Measurements from ENCODE around the gene SLC9A7. TPM values are rescaled to one million over a fixed set of nuclear protein-coding genes. Genes with fewer than 3 reads are reported as not detected.
A peak's percentile ranks its signal among the peaks of the same experiment; 100 is the strongest.
"Not testable (repeated sequence)": the region's sequence is repeated elsewhere in the genome, so short reads cannot be mapped to it uniquely, and the experiment has no call there.

SLC9A7 gene
- total and polyA plus RNA-seq, 2 donors from 2014 or later: 2.4 to 16.1 TPM

DNA sequence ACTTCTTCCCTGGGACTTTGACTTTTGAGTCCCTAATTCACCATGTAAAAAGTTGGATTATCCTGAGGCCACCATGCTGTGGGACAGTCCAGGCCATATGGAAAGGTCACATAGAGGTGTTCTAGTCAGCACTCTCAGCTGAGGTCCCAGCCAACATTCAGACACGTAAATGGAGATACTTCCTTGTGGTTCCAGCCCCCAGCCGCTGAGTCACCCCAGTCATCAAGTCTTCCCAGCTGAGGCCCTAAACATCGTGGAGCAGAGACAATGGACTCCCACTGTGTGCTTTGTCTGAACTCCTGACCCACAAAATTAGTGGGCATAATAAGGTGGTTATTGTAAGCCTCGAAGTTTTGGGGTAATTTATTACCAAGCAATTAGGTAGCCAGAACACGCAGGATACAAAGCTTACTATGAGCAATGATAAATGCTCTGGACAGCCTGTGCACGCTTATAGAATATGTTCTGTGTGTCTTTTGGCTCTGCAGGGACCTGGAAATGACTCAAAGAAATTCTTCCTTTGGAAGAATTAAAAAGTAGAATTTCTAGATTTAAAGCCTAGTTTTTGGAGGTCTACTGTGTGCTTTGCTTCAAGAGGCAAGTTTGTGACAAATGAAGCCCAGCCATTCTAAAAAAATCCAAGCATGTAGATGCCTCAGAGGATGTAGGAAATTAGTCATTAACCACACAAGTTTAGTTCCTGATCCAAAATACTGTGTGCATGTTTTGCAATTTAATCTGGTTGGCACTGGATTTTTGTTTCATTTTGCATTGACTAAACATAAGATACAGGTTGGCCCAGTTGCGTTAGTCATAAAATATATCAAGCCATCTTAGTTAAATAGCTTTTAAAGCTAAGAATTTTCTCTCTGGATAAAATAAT lies 33.2 kb upstream of the SLC9A7 start:
- Histone ChIP-seq H3K4me3 (ENCODE audit: low read length in 3 of 3) (no peak overlapping the region), H3K4me1 (ENCODE audit: control insufficient read depth in 2 of 3, insufficient read depth in 2 of 3, low read depth in 1 of 3, low read length in 3 of 3) (no peaks in the 10 kb centered on the region), H3K9me3 (ENCODE audit: control insufficient read depth in 2 of 3, insufficient read depth in 1 of 3, low read length in 3 of 3) (no peaks in the 10 kb centered on the region), H3K27ac (ENCODE audit: low read depth in 2 of 2, low read length in 2 of 2) (peak overlapping the region in 1 of 2 donors; percentile 1), H3K27me3 (ENCODE audit: control insufficient read depth, insufficient read depth, low read length) (no peaks in the 10 kb centered on the region), H3K36me3 (ENCODE audit: control insufficient read depth in 2 of 3, insufficient read depth in 3 of 3, low read length in 3 of 3) (no peaks in the 10 kb centered on the region), H3K9ac (ENCODE audit: low read length in 3 of 3) (no peak overlapping the region)
- intact Hi-C loops (cut with DNase I): no loop called here
- TF ChIP-seq, protein P1, sequence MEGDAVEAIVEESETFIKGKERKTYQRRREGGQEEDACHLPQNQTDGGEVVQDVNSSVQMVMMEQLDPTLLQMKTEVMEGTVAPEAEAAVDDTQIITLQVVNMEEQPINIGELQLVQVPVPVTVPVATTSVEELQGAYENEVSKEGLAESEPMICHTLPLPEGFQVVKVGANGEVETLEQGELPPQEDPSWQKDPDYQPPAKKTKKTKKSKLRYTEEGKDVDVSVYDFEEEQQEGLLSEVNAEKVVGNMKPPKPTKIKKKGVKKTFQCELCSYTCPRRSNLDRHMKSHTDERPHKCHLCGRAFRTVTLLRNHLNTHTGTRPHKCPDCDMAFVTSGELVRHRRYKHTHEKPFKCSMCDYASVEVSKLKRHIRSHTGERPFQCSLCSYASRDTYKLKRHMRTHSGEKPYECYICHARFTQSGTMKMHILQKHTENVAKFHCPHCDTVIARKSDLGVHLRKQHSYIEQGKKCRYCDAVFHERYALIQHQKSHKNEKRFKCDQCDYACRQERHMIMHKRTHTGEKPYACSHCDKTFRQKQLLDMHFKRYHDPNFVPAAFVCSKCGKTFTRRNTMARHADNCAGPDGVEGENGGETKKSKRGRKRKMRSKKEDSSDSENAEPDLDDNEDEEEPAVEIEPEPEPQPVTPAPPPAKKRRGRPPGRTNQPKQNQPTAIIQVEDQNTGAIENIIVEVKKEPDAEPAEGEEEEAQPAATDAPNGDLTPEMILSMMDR (IDR thresholded peaks at IDR 0.05; ENCODE audit: borderline replicate concordance, extremely low read depth, insufficient read depth): no peak
- DNase-seq (peak in 3 of 5 donors; percentile 9 to 73 (median 35)), FAIRE-seq (peak; percentile 46)

DNA sequence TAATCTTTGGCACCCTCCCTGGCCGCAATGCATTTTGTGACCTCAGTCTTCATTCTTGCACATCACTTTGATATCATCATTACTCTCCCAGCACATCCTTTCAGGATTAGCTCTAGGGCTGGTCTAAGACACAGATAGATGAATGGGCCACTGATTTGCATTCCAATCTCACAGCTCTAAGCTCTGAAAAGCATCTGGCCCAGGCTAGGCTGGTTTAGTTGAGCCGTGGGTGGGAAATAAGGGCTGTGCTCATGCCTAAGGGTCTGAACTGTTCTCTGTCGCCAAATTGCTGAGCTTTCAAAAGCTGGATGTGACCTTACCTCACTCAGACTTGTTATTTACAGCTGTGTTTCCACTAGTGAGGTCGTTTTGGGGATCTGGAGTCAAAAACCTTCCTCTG lies 30.0 kb upstream of the SLC9A7 start:
- no peak overlapping the region for H3K9ac ChIP-seq (ENCODE audit: low read length in 3 of 3)
- no peak overlapping the region for H3K27ac ChIP-seq (ENCODE audit: low read depth in 2 of 2, low read length in 2 of 2)
- intact Hi-C loops (cut with DNase I): no loop called here
- no peaks in the 10 kb centered on the region for H3K9me3 ChIP-seq (ENCODE audit: control insufficient read depth in 2 of 3, insufficient read depth in 1 of 3, low read length in 3 of 3)
- no peak overlapping the region for H3K4me3 ChIP-seq (ENCODE audit: low read length in 3 of 3)
- H3K4me1 ChIP-seq (ENCODE audit: control insufficient read depth in 2 of 3, insufficient read depth in 2 of 3, low read depth in 1 of 3, low read length in 3 of 3): no peaks in the 10 kb centered on the region
- no peaks in the 10 kb centered on the region for H3K36me3 ChIP-seq (ENCODE audit: control insufficient read depth in 2 of 3, insufficient read depth in 3 of 3, low read length in 3 of 3)
- no peaks in the 10 kb centered on the region for H3K27me3 ChIP-seq (ENCODE audit: control insufficient read depth, insufficient read depth, low read length)
- TF ChIP-seq, protein P1 (IDR thresholded peaks at IDR 0.05; ENCODE audit: borderline replicate concordance, extremely low read depth, insufficient read depth): no peak
- no peak for DNase-seq
- no peak for FAIRE-seq

DNA sequence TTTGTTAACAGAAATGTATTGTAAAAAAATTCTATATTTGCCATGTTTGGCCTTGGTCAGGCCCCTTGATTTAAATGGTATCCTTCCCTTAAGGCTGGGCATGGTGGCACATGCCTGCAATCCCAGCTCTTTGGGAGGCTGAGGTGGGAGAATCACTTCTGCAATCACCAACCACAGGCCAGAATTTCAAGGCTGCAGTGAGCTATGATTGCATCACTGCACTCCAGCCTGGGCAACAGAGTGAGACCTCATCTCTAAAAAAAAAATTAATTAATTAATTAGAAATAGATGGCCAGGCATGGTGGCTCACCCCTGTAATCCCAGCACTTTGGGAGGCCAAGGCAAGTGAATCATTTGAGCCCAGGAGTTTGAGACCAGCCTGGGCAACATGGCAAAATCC lies 25.5 kb upstream of the SLC9A7 start:
- intact Hi-C loops (cut with DNase I); H3K27ac ChIP-seq (ENCODE audit: low read depth in 2 of 2, low read length in 2 of 2); DNase-seq; H3K36me3 ChIP-seq (ENCODE audit: control insufficient read depth in 2 of 3, insufficient read depth in 3 of 3, low read length in 3 of 3); H3K4me1 ChIP-seq (ENCODE audit: control insufficient read depth in 2 of 3, insufficient read depth in 2 of 3, low read depth in 1 of 3, low read length in 3 of 3); H3K27me3 ChIP-seq (ENCODE audit: control insufficient read depth, insufficient read depth, low read length); H3K9ac ChIP-seq (ENCODE audit: low read length in 3 of 3); FAIRE-seq; H3K4me3 ChIP-seq (ENCODE audit: low read length in 3 of 3); H3K9me3 ChIP-seq (ENCODE audit: control insufficient read depth in 2 of 3, insufficient read depth in 1 of 3, low read length in 3 of 3): not testable (repeated sequence)

DNA sequence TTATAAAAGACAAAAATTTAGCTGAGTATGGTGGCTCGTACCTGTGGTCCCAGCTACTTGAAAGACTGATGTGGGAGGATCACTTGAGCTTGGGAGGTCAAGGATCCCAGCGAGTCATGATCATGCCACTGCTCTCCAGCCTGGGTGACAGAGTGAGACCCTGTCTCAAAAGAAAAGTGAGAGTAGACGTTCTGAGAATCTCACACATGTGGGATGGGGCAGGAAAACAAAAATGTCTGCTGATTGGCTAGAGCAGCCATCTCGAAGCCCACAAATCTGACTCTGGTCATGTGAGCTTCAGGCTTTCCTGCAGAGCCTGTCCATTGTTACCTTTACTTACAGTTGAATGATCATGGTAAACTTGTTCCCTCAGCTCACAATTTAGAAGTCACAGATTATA lies 23.1 kb upstream of the SLC9A7 start:
- no peaks in the 10 kb centered on the region for H3K27me3 ChIP-seq (ENCODE audit: control insufficient read depth, insufficient read depth, low read length)
- no peaks in the 10 kb centered on the region for H3K4me1 ChIP-seq (ENCODE audit: control insufficient read depth in 2 of 3, insufficient read depth in 2 of 3, low read depth in 1 of 3, low read length in 3 of 3)
- H3K9me3 ChIP-seq (ENCODE audit: control insufficient read depth in 2 of 3, insufficient read depth in 1 of 3, low read length in 3 of 3): no peaks in the 10 kb centered on the region
- H3K36me3 ChIP-seq (ENCODE audit: control insufficient read depth in 2 of 3, insufficient read depth in 3 of 3, low read length in 3 of 3): no peaks in the 10 kb centered on the region
- TF ChIP-seq, protein P1 (IDR thresholded peaks at IDR 0.05; ENCODE audit: borderline replicate concordance, extremely low read depth, insufficient read depth): no peak
- DNase-seq (no peak), FAIRE-seq (no peak)
- intact Hi-C loops (cut with DNase I): no loop called here
- H3K4me3 ChIP-seq (ENCODE audit: low read length in 3 of 3): no peak overlapping the region
- no peak overlapping the region for H3K9ac ChIP-seq (ENCODE audit: low read length in 3 of 3)
- no peak overlapping the region for H3K27ac ChIP-seq (ENCODE audit: low read depth in 2 of 2, low read length in 2 of 2)
